ENCODE results near the gene CCL27.
"Not testable (repeated sequence)": the region's sequence is repeated elsewhere in the genome, so short reads cannot be mapped to it uniquely, and the experiment has no call there.

Gene CCL27

GRCh38 chr9:34648673-34649072, 13.8 kb downstream of the CCL27 start:
- no peak for DNase-seq

DNA sequence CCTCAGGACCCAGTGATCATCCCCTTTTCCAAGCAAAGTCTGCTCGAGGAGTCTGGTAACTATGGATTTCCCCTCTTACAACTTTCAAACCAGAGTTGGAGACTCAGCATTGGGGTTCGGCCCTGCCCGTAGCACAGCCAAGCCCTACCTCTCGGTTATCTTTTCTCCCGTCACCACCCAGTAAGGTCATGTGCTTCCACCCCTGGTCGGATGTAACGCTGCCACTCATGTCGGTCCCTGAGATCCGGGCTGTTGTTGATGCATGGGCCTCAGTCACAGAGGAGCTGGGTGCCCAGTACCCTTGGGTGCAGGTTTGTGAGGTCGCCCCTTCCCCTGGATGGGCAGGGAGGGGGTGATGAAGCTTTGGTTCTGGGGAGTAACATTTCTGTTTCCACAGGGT, 14.8 kb downstream of the CCL27 start:
- DNase-seq, result no peak

DNA sequence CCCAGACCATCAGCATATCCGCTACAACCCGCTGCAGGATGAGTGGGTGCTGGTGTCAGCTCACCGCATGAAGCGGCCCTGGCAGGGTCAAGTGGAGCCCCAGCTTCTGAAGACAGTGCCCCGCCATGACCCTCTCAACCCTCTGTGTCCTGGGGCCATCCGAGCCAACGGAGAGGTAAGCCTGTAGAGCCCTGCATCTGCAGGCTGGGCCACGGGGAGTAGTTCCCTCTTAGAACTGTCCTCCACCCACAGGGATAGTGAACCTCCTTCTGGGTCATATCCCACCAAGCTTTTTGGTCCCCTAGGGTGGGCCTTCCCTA, 15.4 kb downstream of the CCL27 start:
- no peak for DNase-seq

- peak; percentile 92 to 97 for DNase-seq
Observed at GRCh38 chr9:34646211-34647083, 16.0 kb downstream of the CCL27 start, which contains the start of gene GALT. Gene GALT (plus strand): TSS chr9:34646675. CDS start chr9:34646705, 30 bp downstream.

GRCh38 chr9:34644766-34645314, 17.6 kb downstream of the CCL27 start:
- no peak for DNase-seq

DNA sequence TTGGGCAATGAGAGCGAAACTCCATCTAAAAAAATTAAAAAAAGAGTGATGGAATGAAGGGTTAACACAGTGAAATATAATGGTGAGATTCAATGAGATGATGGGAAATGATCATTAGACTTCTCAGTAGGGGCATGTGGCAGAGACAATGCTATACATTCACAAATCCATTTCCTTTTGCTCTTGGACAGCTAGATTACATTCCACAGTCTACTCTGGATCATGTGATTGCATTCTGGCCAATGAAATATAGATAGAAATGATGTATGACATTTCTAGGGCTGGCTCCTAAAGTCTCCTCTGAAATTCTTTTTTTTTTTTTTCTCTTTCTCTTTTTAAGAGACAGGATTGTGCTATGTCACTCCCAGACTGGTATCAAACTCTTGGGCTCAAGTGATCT, 19.8 kb downstream of the CCL27 start:
- no peak for DNase-seq

DNA sequence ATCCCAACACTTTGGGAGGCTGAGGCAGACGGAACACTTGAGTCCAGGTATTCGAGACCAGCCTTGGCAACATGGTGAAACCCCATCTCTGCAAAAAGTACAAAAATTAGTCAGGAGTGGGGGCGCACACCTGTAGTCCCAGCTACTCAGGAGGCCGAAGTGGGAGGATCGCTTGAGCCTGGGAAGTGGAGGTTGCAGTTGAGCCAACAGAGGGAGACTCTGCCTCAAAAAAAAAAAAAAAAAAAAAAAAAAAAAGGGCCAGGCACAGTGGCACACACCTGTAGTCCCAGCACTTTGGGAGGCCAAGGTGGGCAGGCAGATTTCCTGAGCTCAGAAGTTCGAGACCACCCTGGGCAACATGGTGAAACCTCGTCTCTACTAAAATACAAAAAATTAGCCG, 23.1 kb downstream of the CCL27 start:
- DNase-seq, result not testable (repeated sequence)

DNA sequence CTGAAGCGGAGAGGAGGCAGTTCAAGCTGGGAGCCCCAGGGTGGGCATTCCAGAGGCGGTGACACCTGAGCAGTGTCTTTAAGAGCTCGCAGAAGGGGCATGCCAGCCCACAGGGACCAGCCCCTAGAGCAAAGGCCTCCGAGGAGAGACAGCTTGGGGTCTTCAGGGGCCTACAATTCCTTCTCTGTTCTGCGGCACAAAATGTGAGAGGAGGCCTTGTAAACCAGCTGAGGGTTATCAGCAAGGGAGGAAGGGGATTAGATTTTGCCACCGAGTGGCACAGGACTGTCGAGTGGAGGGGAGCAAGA, 24.4 kb downstream of the CCL27 start:
- DNase-seq, result no peak

DNA sequence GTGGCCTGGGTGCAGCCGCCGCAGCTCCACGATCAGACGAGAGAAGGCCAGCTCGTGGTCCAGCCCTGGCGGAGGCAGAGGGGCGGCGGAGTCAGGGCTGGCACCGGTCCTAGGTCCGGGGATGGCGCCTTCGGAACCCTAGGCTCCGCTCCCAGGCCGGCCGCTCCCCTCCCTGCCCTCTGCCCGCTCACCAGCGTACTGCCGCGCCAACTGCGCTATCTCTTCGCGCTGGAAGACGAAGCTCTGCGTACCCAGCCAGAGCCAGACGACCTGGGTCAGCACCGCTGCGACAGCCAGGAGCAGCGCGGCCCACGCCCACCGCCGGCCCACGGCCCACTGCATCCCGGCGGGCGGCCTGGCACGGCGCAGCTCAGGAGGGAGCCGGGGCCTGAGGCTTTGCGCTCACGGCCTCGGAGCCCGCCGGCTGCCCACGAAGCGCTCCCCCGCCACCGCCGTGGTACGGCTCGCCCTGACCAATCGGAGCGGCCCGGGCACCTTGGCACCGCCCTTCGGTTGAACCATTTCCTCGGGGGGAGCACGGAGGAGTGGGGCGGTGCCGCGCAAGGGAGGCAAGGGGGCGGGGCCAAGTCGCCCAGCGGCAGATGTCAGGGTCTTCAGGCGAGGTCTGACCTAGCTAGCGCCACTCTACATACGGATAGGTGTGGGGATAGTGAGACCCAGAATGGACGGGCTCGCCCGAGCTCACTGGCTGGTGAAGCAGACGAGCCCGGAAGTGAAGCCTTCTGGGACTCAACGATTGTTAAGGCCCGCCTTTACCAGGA, 24.9 kb downstream of the CCL27 start, which contains the start of gene SIGMAR1:
TSS of gene SIGMAR1 (minus strand) at position 432 of the 782 bp plus-strand sequence. CDS start at position 342, 90 bp downstream.
- DNase-seq, result peak; percentile 90 to 96

GRCh38 chr9:34636791-34637355, 25.6 kb downstream of the CCL27 start:
- DNase-seq, result no peak

- DNase-seq, result no peak
Observed at GRCh38 chr9:34635556-34635955, 26.9 kb downstream of the CCL27 start.

DNA sequence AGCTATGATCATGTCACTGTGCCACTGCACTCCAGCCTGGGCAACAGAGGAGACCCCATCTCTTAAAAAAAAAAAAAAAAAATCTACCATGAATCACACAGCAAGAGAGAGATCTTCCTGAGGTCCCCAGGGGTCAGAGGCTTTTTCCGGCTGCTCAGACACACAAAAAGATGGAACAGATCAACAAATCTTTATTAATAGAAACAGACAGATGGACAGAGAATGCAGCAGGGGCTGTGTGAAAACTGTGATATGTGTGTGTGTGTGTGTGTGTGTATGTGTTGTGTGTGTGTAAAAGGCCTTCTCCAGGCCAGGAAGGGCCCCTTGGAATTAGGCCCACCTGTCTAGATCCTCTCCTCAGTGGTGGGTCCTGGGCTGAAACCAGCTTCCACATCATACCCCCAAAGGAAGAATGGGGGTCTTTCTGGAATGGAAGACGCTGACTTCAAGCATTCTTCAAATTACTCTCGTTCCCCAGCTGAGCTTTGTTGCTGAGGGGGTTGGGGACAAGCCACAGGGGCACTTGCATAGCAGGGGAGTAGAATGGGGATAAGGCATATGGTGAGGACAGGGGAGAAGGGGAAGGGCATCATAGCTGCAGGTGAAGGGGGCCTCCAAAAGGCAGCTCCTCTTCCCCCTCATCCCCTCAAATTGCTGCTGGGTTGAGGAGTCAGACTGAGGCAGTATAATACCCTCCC, 27.8 kb downstream of the CCL27 start:
- DNase-seq, result no peak

- DNase-seq, result peak; percentile 80 to 84
Observed at GRCh38 chr9:34633851-34634550, 28.5 kb downstream of the CCL27 start.

DNA sequence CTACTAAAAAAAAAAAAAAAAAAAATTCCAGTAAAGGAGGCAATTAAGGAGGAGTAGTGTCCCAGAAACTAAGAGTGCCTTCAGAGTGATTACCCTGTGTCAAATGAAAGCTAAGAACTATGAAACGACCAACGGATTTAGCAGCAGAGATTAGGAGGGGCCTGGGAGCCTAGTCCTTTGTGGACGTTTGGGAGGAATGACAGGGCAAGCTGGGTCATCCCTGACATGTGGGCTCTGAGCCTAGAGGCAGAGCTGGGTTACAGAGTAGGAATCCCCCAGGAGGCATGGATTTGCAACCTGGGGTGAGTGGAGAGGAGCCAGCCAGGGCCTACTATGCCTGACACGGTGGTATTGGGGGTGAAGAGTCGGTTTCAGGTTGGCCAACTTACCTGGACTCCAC, 29.3 kb downstream of the CCL27 start:
- DNase-seq, result no peak

DNA sequence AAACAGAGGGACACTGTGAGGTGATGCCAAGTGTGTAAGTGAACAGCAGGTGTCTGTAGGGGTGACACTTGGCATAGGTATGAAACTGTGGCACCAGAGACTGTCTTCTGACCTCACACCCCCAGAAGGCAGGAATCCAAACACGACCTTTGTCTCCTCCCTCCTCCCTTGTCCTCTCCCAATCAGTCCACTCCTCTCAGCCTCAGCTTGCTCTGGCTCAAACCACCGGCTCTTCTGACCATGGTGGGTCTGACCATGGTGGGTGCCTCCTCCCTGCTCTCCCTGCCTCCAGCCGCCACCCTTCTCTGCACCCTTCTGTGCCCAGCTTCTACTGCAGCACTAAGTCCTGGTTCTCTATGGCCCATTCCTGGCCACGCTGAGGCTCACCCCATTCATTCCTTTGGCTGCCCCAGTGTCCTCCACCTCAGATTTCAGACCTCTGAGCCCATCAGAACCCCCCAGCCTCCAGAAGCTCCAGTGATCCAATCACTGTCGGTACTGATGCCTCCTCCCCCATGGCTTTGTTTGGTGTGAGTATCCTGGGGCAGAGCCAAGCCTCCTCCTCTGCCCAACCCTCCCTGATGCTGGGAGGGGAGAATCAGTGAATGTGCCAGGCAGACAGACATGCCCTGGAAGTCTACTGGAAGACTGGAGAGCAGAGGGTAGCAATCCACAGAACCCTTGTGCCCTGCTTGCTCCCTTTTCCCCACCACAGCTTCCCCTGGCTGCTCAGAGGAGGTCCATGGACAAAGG, 31.9 kb downstream of the CCL27 start:
- DNase-seq, result no peak

DNA sequence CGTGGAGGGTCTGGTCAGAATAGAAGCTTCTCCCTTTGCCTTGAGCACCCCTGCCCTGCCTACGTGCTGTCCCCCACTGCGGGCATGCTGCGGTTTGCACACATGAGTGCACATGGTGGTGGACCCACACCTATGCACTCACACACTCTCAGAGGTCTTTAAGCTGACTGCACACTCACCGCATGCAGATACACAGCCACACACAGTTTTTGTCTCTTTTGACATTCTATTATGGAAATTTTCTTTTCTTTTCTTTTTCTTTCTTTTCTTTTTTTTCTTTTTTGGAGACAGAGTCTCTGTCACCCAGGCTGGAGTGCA, 33.0 kb downstream of the CCL27 start:
- DNase-seq, result no peak

DNA sequence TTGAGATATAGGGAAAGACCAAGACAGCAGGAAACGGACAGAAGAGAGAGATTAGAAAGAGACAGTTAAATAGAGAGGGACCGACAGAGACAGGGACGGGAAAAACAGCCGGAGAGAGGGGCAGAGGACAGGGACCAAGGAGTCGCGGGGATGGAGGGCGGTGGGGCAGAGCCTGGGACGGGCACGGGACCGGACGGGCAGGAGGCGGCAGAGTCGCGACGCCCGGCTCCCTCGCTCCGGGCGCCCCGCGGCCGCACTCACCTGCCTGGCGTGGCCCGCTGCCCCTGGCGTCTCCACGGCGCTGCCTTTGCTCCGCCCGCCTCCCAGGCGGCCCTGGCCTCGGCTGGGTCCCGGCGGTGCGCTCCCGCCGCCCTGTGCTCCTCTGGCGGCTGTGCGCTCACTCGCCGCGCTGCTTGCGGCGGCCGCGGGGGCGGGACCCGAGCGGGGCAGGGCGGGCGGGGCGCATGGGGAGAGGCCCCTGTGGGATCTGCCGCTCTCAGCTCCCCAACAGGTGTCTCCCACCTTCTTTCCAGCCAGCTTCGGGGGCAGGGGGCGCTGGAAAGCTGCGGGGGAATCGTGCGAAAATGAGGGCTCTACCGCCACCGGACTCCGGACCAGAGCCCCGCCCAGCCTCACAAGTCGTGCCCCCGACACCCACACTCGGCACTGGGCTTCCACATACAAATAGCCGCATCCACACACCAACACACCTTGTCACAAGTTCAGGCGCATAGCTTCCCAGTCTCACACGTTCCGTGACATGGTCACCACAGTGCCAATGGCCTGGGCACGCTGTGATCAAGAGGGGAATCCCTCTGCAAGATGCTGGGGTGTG, 33.6 kb downstream of the CCL27 start, which contains the start of gene ARID3C:
TSS of gene ARID3C (minus strand) at position 411 of the 835 bp plus-strand sequence. CDS start 1,052 bp downstream, outside the sequence.
- DNase-seq, result no peak

DNA sequence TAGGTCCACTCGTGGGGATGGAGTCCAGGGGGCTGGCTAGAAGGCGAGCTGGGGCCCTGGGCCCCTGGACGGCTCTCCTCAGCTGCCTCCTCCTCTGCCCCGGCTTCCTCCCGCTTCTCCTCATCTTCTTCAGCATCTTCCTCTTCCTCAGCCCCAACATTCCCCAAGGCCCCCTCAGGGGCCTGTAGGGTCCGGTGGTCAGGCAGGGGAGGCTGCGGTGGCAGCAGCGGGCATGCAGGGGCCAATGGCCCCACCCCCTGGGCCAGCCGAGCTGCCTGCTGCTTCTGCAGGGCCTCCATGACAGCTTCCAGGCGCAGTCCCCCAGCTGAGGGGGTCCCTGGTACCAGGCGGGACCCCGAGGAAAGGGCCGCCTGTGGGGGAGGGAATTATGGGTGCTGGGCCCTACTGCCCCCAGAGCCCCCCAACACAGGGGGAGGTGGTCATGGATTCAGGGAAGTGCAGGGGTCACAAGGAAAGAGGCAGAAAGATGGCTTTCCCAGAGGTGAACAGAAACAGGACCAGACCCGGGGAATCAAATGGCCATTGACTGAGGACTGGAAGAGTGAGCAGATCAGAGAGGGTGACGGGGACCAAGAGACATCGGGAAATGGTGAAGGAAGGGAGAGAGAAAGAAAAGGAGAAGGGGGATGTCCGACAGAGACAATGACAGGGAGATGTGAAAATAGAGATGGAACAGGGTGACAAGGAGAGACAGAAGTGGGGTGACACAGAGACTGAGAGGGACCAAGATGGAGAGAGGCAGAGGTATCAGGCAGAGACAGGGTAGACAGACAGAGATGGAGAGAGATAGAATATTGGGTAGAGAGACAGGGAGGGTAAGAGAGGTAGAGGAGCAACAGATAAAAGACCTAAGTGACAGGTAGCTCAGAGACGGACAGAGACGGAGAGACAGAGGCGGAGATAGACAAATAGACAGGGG, 34.5 kb downstream of the CCL27 start:
- DNase-seq, result no peak

DNA sequence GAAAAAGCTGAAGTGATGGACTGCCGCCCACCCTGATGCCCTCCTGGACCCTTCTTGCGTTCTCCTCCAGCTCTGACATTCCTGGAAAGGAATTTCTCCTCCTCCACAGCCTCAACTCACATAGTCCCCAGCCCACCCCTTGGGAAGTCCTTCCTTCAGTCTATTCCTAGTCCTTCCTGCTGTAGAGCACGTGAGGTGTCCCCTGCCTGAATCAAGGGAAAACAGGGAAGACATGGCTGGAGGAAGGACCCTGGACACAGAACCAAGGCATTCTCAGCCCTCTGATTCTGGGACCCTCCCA, 37.3 kb downstream of the CCL27 start:
- no peak for DNase-seq
